Measurements from ENCODE around the gene OR51B4.

The OR51B4 gene

GRCh38 chr11:5282628-5283027 is 19.1 kb downstream of the OR51B4 start:
- Histone ChIP-seq H3K9me3 (no peaks in the 10 kb centered on the region), H3K27me3 (no peaks in the 10 kb centered on the region), H3K36me3 (no peaks in the 10 kb centered on the region), H3K27ac (no peak overlapping the region), H3K4me1 (ENCODE audit: control insufficient read depth in 1 of 2, insufficient read depth in 1 of 2, low read depth in 1 of 2, low read length in 1 of 2) (no peaks in the 10 kb centered on the region), H3K4me3 (ENCODE audit: low read depth in 1 of 2, low read length in 1 of 2) (no peak overlapping the region)
- TF ChIP-seq CTCF (IDR thresholded peaks at IDR 0.05) = no peak

- H3K27ac ChIP-seq = no peak overlapping the region
- no peak overlapping the region for H3K4me3 ChIP-seq (ENCODE audit: low read depth in 1 of 2, low read length in 1 of 2)
- H3K36me3 ChIP-seq = no peaks in the 10 kb centered on the region
- H3K4me1 ChIP-seq (ENCODE audit: control insufficient read depth in 1 of 2, insufficient read depth in 1 of 2, low read depth in 1 of 2, low read length in 1 of 2) = no peaks in the 10 kb centered on the region
- H3K9me3 ChIP-seq = no peaks in the 10 kb centered on the region
- H3K27me3 ChIP-seq = no peaks in the 10 kb centered on the region
- no peak for TF ChIP-seq CTCF (IDR thresholded peaks at IDR 0.05)
Observed at GRCh38 chr11:5281596-5281995, 20.1 kb downstream of the OR51B4 start.

GRCh38 chr11:5280582-5281102 is 21.1 kb downstream of the OR51B4 start:
- no peaks in the 10 kb centered on the region for H3K9me3 ChIP-seq
- TF ChIP-seq CTCF (IDR thresholded peaks at IDR 0.05) = no peak
- H3K27ac ChIP-seq = no peak overlapping the region
- H3K4me3 ChIP-seq (ENCODE audit: low read depth in 1 of 2, low read length in 1 of 2) = no peak overlapping the region
- no peaks in the 10 kb centered on the region for H3K36me3 ChIP-seq
- no peaks in the 10 kb centered on the region for H3K27me3 ChIP-seq
- no peaks in the 10 kb centered on the region for H3K4me1 ChIP-seq (ENCODE audit: control insufficient read depth in 1 of 2, insufficient read depth in 1 of 2, low read depth in 1 of 2, low read length in 1 of 2)

- no peak for TF ChIP-seq CTCF (IDR thresholded peaks at IDR 0.05)
- Histone ChIP-seq H3K4me1 (ENCODE audit: control insufficient read depth in 1 of 2, insufficient read depth in 1 of 2, low read depth in 1 of 2, low read length in 1 of 2) (no peaks in the 10 kb centered on the region), H3K27ac (no peak overlapping the region), H3K27me3 (no peaks in the 10 kb centered on the region), H3K9me3 (no peaks in the 10 kb centered on the region), H3K4me3 (ENCODE audit: low read depth in 1 of 2, low read length in 1 of 2) (no peak overlapping the region), H3K36me3 (no peaks in the 10 kb centered on the region)
Observed at GRCh38 chr11:5279471-5280090, 22.2 kb downstream of the OR51B4 start.

GRCh38 chr11:5277807-5278382 is 23.9 kb downstream of the OR51B4 start:
- no peak for TF ChIP-seq CTCF (IDR thresholded peaks at IDR 0.05)
- H3K27me3 ChIP-seq = no peaks in the 10 kb centered on the region
- no peaks in the 10 kb centered on the region for H3K36me3 ChIP-seq
- H3K9me3 ChIP-seq = no peaks in the 10 kb centered on the region
- H3K4me1 ChIP-seq (ENCODE audit: control insufficient read depth in 1 of 2, insufficient read depth in 1 of 2, low read depth in 1 of 2, low read length in 1 of 2) = no peaks in the 10 kb centered on the region
- no peak overlapping the region for H3K27ac ChIP-seq
- H3K4me3 ChIP-seq (ENCODE audit: low read depth in 1 of 2, low read length in 1 of 2) = no peak overlapping the region

Measured in neutrophil (primary cell).